ENCODE results near the gene TMPRSS11D. TPM values are rescaled to one million over a fixed set of nuclear protein-coding genes. Genes with fewer than 3 reads are reported as not detected.

Gene TMPRSS11D
- total and polyA plus RNA-seq, 5 experiments from 2014 or later, result not detected

DNA sequence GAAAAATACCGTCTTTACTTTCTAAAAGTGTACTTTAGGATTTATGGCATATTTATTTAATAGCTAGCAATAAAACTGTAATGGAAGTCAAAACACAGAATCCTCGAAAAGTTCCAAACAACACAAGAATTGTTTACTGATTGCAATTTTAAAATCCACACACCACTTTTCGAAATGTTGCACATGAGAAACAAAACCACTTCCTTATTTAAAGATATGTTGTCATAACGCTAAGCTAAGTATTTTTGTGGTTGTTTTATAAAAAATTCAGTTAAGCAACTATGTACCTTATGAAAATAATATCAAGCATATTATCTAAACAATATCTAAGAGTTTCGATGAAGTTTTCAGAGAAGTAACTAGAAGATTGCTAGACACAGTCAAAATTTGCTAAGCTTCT, 344 bp downstream of the TMPRSS11D start:
- DNase-seq (no peak), ATAC-seq (no peak)
- H3K36me3 Mint-ChIP-seq, result no peaks in the 10 kb centered on the region
- peaks cover 0 to 11% (median 0%) of the 10 kb centered on the region in 4 donors for H3K4me1 Mint-ChIP-seq
- H3K27me3 Mint-ChIP-seq, result peaks cover 0 to 9% (median 3%) of the 10 kb centered on the region in 5 donors
- H3K27ac Mint-ChIP-seq, result no peak overlapping the region
- H3K4me3 Mint-ChIP-seq, result no peak overlapping the region
- POLR2A ChIA-PET, result no interaction called here
- peaks cover 0 to 8% (median 0%) of the 10 kb centered on the region in 9 donors for H3K9me3 Mint-ChIP-seq

DNA sequence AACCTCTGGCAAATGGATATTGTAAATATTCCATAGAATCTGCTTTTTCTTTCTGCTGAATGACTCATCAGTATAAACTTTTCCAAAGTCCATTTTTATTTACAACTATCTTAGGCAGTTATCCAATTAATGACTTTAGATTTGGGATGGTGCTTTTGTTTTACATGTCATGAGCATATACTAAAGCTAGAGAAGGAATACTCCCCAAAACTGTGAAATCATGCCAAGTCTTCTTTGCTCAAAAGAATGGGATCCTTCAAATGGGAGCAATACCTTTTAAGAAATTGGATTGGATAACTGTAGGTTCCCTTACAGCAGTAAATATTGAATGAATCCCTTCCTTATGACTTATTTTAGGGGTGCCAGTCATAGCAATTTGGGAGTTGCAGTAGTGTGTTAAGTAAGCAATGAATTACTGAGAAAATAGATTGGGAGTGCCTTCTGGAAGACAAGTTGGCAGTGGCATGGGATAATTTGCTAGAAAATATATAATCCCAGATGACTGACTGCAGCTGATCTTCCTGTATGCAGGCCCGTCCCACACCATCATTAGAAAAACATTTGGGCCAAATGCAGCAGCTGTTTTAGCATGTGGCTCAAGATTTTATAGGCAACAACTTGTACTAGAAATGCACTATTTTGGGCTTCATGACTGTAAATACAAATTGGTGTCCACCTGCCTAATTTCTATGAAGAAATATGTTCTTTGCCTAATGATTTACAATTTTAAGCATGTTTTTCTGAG, 2.8 kb downstream of the TMPRSS11D start:
- ATAC-seq, result no peak
- peaks cover 0 to 8% (median 0%) of the 10 kb centered on the region in 9 donors for H3K9me3 Mint-ChIP-seq
- POLR2A ChIA-PET, result no interaction called here
- peaks cover 0 to 9% (median 0%) of the 10 kb centered on the region in 4 donors for H3K4me1 Mint-ChIP-seq
- no peak for DNase-seq
- no peak overlapping the region for H3K4me3 Mint-ChIP-seq
- H3K27me3 Mint-ChIP-seq, result peaks cover 0 to 8% (median 4%) of the 10 kb centered on the region in 5 donors
- no peak overlapping the region for H3K27ac Mint-ChIP-seq
- no peaks in the 10 kb centered on the region for H3K36me3 Mint-ChIP-seq

DNA sequence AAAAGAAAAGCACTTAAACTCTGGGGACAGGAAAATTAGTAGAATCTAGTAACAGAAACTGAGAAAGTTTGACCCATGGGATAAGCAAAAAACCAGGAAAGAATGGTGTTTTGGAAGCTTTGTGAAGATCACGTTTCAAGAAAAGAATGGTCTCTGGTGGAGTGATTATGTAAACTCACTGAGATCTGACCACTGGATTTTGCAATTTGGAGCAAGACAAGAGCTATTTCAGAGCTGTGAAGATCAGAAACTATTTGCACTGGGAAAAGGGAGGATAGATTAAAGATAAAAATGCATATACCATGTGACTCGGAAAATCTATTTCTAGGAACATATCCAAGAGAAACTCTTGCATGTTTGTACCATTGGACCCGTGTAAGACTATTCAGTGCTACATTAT, 4.3 kb downstream of the TMPRSS11D start:
- Mint-ChIP-seq H3K36me3 (no peaks in the 10 kb centered on the region), H3K9me3 (peaks cover 0 to 8% (median 0%) of the 10 kb centered on the region in 9 donors), H3K27ac (no peak overlapping the region), H3K27me3 (peaks cover 0 to 8% (median 4%) of the 10 kb centered on the region in 5 donors), H3K4me3 (no peak overlapping the region), H3K4me1 (peaks cover 0 to 5% (median 0%) of the 10 kb centered on the region in 4 donors)
- ATAC-seq (no peak), DNase-seq (no peak)
- POLR2A ChIA-PET, result no interaction called here

DNA sequence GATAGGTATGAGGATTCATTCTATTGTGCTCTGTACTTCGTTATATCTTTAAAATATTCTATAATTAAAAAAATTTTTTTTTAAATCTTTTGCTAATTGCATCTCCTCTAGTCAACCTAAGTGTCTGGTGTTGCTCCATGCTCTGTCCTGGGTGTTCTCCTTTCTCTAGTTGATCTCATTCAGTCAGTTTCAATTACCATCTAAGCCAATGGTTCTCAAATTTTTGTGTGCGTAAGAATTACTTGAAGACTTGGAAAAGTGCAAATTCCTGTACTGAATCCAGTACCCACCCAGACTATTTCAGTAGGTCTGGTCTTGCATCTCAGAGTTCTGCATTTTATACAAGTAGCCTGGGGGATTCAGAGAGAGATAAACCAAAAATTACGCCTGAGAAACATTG, 6.7 kb downstream of the TMPRSS11D start:
- no peak for ATAC-seq
- no peak for DNase-seq
- Mint-ChIP-seq H3K36me3 (no peaks in the 10 kb centered on the region), H3K9me3 (peaks cover 0 to 8% (median 0%) of the 10 kb centered on the region in 9 donors), H3K27me3 (peaks cover 0 to 8% (median 6%) of the 10 kb centered on the region in 5 donors), H3K4me3 (no peak overlapping the region), H3K27ac (no peak overlapping the region), H3K4me1 (no peaks in the 10 kb centered on the region)
- POLR2A ChIA-PET, result no interaction called here

DNA sequence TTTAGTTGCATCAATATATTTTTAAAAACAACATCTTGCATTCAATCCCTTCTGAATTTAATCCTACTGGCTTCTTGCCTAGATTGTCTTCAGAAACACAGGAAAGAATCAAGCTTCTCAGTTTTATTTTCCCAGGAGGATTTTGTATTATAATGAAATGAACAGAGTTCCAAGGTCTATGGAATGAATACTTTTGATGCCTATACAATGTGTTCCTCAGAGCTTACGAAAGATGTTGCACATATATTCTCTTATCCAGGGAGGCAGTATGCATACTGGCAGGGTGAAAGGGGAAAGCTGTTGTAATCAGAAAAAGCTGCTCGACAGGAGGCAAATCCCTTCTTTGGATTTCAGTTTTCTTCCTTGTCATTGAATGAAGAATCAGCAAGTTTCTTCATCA, 8.8 kb downstream of the TMPRSS11D start:
- ATAC-seq (no peak), DNase-seq (no peak)
- peaks cover 0 to 8% (median 0%) of the 10 kb centered on the region in 9 donors for H3K9me3 Mint-ChIP-seq
- H3K4me3 Mint-ChIP-seq, result no peak overlapping the region
- H3K27me3 Mint-ChIP-seq, result peaks cover 0 to 8% (median 6%) of the 10 kb centered on the region in 5 donors
- POLR2A ChIA-PET, result no interaction called here
- H3K27ac Mint-ChIP-seq, result no peak overlapping the region
- H3K36me3 Mint-ChIP-seq, result no peaks in the 10 kb centered on the region
- H3K4me1 Mint-ChIP-seq, result no peaks in the 10 kb centered on the region

DNA sequence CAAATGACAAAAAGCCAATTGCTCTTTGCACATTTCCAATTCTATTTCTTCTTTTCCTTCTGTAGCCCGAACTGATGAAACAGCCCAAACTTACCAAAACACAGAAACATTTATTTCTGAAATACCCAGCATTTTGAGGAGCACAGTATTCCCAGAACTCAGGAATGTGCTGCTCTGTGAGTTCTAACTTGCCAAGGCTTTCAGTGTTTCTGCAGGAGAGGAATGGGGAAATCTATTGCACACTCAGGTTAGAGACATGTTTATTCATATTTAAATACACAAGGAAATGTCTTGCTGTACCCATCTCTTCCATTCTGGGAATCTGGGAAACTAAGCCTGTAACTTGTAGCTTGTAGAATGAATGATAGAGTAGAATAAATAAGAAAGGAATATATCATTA, 10.7 kb downstream of the TMPRSS11D start:
- Mint-ChIP-seq H3K27ac (no peak overlapping the region), H3K9me3 (peaks cover 0 to 9% (median 0%) of the 10 kb centered on the region in 9 donors), H3K27me3 (peaks cover 0 to 8% (median 5%) of the 10 kb centered on the region in 5 donors), H3K4me1 (no peaks in the 10 kb centered on the region), H3K4me3 (no peak overlapping the region), H3K36me3 (no peaks in the 10 kb centered on the region)
- POLR2A ChIA-PET, result no interaction called here
- no peak for ATAC-seq
- no peak for DNase-seq

DNA sequence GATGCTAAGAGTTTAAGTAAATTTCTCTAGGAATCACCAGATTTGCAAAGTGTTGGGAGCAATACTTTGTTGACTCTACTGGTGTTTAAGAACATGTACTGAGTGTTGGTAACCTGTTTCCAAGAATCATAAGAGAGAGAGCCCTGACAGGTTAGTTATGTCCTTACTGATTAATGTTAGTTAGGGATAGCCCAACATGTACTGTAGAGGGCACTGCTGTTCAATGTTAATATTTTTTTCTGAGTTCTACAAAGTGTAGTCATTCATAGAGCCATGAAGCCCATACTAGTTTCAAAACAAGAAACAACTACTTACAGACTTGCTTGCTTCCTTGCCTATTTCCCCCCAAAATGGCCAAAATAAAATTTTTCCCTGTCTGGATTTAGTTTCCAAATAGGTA, 11.9 kb downstream of the TMPRSS11D start:
- no peaks in the 10 kb centered on the region for H3K4me1 Mint-ChIP-seq
- ATAC-seq (no peak), DNase-seq (no peak)
- peaks cover 0 to 5% (median 0%) of the 10 kb centered on the region in 3 donors for H3K36me3 Mint-ChIP-seq
- POLR2A ChIA-PET, result no interaction called here
- H3K4me3 Mint-ChIP-seq, result no peak overlapping the region
- H3K27me3 Mint-ChIP-seq, result peaks cover 0 to 5% (median 3%) of the 10 kb centered on the region in 5 donors
- H3K9me3 Mint-ChIP-seq, result peaks cover 0 to 21% (median 3%) of the 10 kb centered on the region in 9 donors
- H3K27ac Mint-ChIP-seq, result no peak overlapping the region

DNA sequence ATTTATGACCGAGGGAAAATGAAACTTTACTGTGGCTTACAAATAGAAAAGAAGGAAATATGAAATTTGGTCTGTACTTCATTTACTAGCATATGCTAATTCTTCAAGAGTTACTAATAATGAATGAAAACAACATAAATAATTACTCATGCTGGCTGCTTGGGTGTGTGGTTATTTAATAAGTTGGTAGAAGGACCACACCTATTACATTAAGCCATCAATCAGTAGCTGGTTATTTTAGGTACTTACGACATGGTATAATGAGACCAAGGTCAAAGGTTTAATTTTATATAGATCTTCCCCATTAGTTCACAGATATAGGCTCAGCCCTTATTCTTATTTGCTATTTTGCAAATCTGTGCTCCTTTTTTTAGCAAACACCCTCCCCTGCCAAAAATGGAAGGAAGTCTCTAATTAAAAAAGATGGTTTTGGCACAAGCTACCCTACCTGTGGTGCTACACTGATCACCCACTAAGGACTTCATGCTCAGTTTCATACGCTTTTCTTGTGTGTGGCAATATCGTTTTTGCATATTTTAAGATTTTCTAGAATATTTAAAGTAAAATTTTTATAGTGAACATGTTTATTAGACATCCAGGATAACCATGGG, 14.1 kb downstream of the TMPRSS11D start:
- peaks cover 0 to 8% (median 0%) of the 10 kb centered on the region in 3 donors for H3K36me3 Mint-ChIP-seq
- no peaks in the 10 kb centered on the region for H3K4me1 Mint-ChIP-seq

DNA sequence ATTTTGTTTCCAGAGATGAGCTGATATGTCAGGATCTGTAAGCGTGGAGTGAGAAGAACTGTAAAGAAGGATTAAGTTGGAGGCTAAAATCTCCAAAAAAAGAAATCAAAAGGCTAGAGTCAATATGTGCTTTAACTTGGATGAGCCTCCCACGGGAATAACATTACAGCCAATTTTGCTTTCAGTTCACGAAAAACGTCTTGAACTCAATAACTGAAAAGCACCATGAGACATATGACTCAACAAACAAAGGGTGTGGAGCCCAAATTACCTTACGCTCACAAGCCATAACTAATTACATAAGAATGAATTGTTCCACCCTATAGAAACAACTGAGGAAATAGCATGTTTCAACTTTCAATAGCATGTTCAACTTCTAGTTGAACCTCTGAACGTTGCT, 22.3 kb downstream of the TMPRSS11D start:
- Mint-ChIP-seq H3K9me3 (peaks cover 0 to 45% (median 18%) of the 10 kb centered on the region in 9 donors), H3K36me3 (peaks cover 0 to 4% (median 0%) of the 10 kb centered on the region in 3 donors), H3K4me3 (no peak overlapping the region), H3K27me3 (peaks cover 2 to 11% (median 6%) of the 10 kb centered on the region in 5 donors), H3K4me1 (no peaks in the 10 kb centered on the region), H3K27ac (no peak overlapping the region)
- POLR2A ChIA-PET, result no interaction called here
- ATAC-seq (no peak), DNase-seq (no peak)

More for the DNA sequence above, 14.1 kb downstream of the TMPRSS11D start:
- DNase-seq (no peak), ATAC-seq (no peak)
- H3K4me3 Mint-ChIP-seq, result no peak overlapping the region
- H3K9me3 Mint-ChIP-seq, result peaks cover 0 to 43% (median 9%) of the 10 kb centered on the region in 9 donors
- H3K27me3 Mint-ChIP-seq, result peaks cover 0 to 3% (median 2%) of the 10 kb centered on the region in 5 donors
- POLR2A ChIA-PET, result no interaction called here
- no peak overlapping the region for H3K27ac Mint-ChIP-seq

DNA sequence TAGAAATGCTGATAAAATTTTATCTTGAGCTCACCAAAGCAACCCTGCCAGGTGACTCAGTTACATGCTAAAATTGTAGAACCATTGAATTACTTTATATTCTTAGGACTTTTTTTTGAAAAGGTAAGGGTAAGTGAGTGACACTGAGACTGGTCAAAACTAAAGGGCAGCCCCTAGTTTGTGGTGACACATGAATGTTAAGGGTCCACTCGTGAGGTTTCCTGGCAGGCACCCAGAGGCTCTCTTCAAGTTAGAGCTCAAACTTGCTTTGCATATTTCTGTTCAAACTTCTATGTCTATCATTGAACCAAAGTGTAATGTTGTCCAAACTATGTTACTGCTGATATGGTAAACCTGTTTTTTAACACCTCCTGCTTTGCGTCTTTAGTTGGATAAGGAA, 30.5 kb downstream of the TMPRSS11D start:
- DNase-seq, result no peak
- Mint-ChIP-seq H3K36me3 (peaks cover 0 to 3% (median 0%) of the 10 kb centered on the region in 3 donors), H3K27ac (no peak overlapping the region), H3K9me3 (peaks cover 0 to 23% (median 8%) of the 10 kb centered on the region in 9 donors), H3K27me3 (peaks cover 0 to 11% (median 5%) of the 10 kb centered on the region in 5 donors), H3K4me3 (no peak overlapping the region), H3K4me1 (no peaks in the 10 kb centered on the region)
- no peak for ATAC-seq
- POLR2A ChIA-PET, result no interaction called here

DNA sequence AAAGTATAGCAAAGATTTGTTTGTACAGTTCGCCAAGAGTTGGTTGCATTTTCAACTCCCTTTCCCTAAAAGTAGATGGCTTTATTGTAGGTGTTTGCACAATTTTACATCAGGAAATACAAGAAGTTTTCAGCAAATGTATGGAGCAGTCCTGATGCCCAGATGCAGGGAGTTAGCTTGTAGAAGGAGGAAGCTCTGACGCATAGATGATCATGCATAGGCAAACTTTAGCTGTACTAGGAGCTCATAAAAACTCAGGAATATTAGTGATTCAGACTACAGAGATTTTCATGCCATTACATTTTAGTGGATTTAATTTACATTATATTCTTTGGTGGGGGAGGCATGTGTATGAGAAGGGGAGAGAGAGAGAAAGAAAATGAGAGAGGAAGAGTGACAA, 62.9 kb downstream of the TMPRSS11D start:
- POLR2A ChIA-PET, result no interaction called here
- Mint-ChIP-seq H3K4me1 (no peaks in the 10 kb centered on the region), H3K27ac (no peak overlapping the region), H3K9me3 (peaks cover 8 to 24% (median 12%) of the 10 kb centered on the region in 9 donors), H3K27me3 (peaks cover 0 to 2% (median 0%) of the 10 kb centered on the region in 5 donors), H3K36me3 (peaks cover 0 to 12% (median 5%) of the 10 kb centered on the region in 3 donors), H3K4me3 (no peak overlapping the region)
- ATAC-seq (no peak), DNase-seq (no peak)

DNA sequence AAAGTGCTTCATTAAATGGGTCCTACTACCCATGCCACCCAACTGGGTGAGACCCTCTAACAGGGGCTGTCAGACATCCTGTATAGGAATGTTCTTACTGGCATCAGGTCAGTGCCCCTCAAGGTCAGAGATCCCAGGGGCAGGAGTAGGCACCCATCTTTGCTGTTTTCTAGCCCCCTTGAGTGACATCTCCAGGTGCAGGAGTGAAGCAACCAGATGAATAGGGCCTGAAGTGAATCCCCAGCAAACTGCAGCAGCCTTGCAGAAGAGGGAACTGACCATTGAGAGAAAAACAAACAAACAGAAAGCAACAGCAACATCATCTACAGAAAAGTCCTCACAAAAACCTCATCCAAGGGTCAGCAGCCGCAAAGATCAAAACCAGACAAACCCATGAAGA, 73.8 kb downstream of the TMPRSS11D start:
- no peak for DNase-seq
- ATAC-seq, result no peak
- H3K9me3 Mint-ChIP-seq, result peaks cover 0 to 56% (median 43%) of the 10 kb centered on the region in 9 donors

DNA sequence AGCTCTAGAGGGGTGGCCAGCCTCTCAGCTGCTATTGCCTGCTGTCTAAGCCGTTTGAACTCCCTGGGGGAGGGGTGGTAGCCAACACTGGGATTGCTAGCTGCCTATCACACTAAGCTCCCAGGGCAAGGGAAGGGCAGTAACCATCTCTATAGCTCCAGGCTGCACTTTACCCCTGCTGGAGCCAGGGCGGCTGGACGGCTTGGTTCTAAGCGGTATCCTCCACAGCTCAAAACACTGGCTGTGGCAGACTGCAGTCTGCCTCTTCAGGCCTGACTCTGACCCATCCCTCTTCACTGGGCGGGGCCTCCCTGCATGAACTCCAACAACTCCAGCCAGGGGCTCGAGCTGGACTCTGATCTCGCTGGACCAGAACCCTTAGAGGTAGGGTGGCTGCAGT, 74.3 kb downstream of the TMPRSS11D start:
- H3K36me3 Mint-ChIP-seq, result peaks cover 5 to 27% (median 12%) of the 10 kb centered on the region in 3 donors
- ATAC-seq (no peak), DNase-seq (no peak)
- H3K27ac Mint-ChIP-seq, result no peak overlapping the region
- H3K9me3 Mint-ChIP-seq, result peaks cover 0 to 51% (median 39%) of the 10 kb centered on the region in 9 donors
- POLR2A ChIA-PET, result no interaction called here
- no peak overlapping the region for H3K4me3 Mint-ChIP-seq
- H3K27me3 Mint-ChIP-seq, result peaks cover 0 to 3% (median 0%) of the 10 kb centered on the region in 5 donors
- peaks cover 0 to 3% (median 0%) of the 10 kb centered on the region in 4 donors for H3K4me1 Mint-ChIP-seq

More for the DNA sequence above, 73.8 kb downstream of the TMPRSS11D start:
- Mint-ChIP-seq H3K4me1 (peaks cover 0 to 3% (median 0%) of the 10 kb centered on the region in 4 donors), H3K27ac (no peak overlapping the region), H3K36me3 (peaks cover 5 to 32% (median 12%) of the 10 kb centered on the region in 3 donors), H3K27me3 (peaks cover 0 to 3% (median 0%) of the 10 kb centered on the region in 5 donors), H3K4me3 (no peak overlapping the region)
- POLR2A ChIA-PET, result no interaction called here
